Measurements from ENCODE around the gene FMNL1.
"Not testable (repeated sequence)": the region's sequence is repeated elsewhere in the genome, so short reads cannot be mapped to it uniquely, and the experiment has no call there.

Gene FMNL1

GRCh38 chr17:45247429-45248131 is 25.9 kb downstream of the FMNL1 start:
- in situ Hi-C loops (cut with HindIII; ENCODE audit: low sequenced_read_pairs), result no loop called here
- H3K4me3 ChIP-seq (ENCODE audit: low read depth, low read length), result peak overlapping the region; percentile 47
- peak; percentile 69 for DNase-seq (ENCODE audit: low read depth, low spot score)
- no peak for TF ChIP-seq CTCF (IDR thresholded peaks at IDR 0.05; ENCODE audit: low read depth, low read length)

GRCh38 chr17:45248132-45248957 is 26.7 kb downstream of the FMNL1 start:
- DNase-seq (ENCODE audit: low read depth, low spot score), result no peak
- no peak for TF ChIP-seq CTCF (IDR thresholded peaks at IDR 0.05; ENCODE audit: low read depth, low read length)
- in situ Hi-C loops (cut with HindIII; ENCODE audit: low sequenced_read_pairs), result no loop called here
- H3K4me3 ChIP-seq (ENCODE audit: low read depth, low read length), result peak overlapping the region; percentile 47

- TF ChIP-seq CTCF (IDR thresholded peaks at IDR 0.05; ENCODE audit: low read depth, low read length), result no peak
- no peak for DNase-seq (ENCODE audit: low read depth, low spot score)
- in situ Hi-C loops (cut with HindIII; ENCODE audit: low sequenced_read_pairs), result no loop called here
- no peak overlapping the region for H3K4me3 ChIP-seq (ENCODE audit: low read depth, low read length)
These were observed 30.2 kb downstream of the FMNL1 start for GRCh38 chr17:45251931-45252330.

- DNase-seq (ENCODE audit: low read depth, low spot score); H3K4me3 ChIP-seq (ENCODE audit: low read depth, low read length); in situ Hi-C loops (cut with HindIII; ENCODE audit: low sequenced_read_pairs): not testable (repeated sequence)
These were observed 31.6 kb downstream of the FMNL1 start for GRCh38 chr17:45253237-45253636.

GRCh38 chr17:45253879-45254278 is 32.2 kb downstream of the FMNL1 start:
- H3K4me3 ChIP-seq (ENCODE audit: low read depth, low read length), result no peak overlapping the region
- no peak for DNase-seq (ENCODE audit: low read depth, low spot score)
- in situ Hi-C loops (cut with HindIII; ENCODE audit: low sequenced_read_pairs), result no loop called here
- TF ChIP-seq CTCF (IDR thresholded peaks at IDR 0.05; ENCODE audit: low read depth, low read length), result no peak

- in situ Hi-C loops (cut with HindIII; ENCODE audit: low sequenced_read_pairs), result no loop called here
- no peak for DNase-seq (ENCODE audit: low read depth, low spot score)
- no peak for TF ChIP-seq CTCF (IDR thresholded peaks at IDR 0.05; ENCODE audit: low read depth, low read length)
- no peak overlapping the region for H3K4me3 ChIP-seq (ENCODE audit: low read depth, low read length)
These were observed 33.7 kb downstream of the FMNL1 start for GRCh38 chr17:45255358-45255757.

All from astrocyte of the spinal cord (primary cell).